Measurements from ENCODE around the gene UBE2I.

UBE2I gene

DNA sequence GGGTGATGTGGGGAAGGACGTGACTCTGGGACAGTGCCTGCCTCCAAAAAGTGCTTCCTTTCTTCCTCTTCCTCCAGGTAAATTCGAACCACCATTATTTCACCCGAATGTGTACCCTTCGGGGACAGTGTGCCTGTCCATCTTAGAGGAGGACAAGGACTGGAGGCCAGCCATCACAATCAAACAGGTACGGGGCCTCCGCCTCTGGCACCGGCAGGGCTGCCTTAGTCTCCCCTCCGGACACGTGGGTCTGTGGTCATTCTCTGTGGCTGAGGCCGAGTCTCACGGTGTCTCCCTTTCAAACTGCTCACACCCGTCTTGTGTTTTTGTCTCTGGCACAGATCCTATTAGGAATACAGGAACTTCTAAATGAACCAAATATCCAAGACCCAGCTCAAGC is 10.7 kb downstream of the UBE2I start:
- no peaks in the 10 kb centered on the region for H3K4me1 ChIP-seq (ENCODE audit: control insufficient read depth in 1 of 2, insufficient read depth in 1 of 2, low read depth in 1 of 2, low read length in 1 of 2)
- H3K4me3 ChIP-seq (ENCODE audit: low read depth in 1 of 2, low read length in 1 of 2) = no peak overlapping the region
- H3K27me3 ChIP-seq = no peaks in the 10 kb centered on the region
- peaks cover 94% of the 10 kb centered on the region for H3K36me3 ChIP-seq
- no peaks in the 10 kb centered on the region for H3K9me3 ChIP-seq
- TF ChIP-seq, protein P1, sequence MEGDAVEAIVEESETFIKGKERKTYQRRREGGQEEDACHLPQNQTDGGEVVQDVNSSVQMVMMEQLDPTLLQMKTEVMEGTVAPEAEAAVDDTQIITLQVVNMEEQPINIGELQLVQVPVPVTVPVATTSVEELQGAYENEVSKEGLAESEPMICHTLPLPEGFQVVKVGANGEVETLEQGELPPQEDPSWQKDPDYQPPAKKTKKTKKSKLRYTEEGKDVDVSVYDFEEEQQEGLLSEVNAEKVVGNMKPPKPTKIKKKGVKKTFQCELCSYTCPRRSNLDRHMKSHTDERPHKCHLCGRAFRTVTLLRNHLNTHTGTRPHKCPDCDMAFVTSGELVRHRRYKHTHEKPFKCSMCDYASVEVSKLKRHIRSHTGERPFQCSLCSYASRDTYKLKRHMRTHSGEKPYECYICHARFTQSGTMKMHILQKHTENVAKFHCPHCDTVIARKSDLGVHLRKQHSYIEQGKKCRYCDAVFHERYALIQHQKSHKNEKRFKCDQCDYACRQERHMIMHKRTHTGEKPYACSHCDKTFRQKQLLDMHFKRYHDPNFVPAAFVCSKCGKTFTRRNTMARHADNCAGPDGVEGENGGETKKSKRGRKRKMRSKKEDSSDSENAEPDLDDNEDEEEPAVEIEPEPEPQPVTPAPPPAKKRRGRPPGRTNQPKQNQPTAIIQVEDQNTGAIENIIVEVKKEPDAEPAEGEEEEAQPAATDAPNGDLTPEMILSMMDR (IDR thresholded peaks at IDR 0.05) = no peak
- H3K27ac ChIP-seq = no peak overlapping the region

DNA sequence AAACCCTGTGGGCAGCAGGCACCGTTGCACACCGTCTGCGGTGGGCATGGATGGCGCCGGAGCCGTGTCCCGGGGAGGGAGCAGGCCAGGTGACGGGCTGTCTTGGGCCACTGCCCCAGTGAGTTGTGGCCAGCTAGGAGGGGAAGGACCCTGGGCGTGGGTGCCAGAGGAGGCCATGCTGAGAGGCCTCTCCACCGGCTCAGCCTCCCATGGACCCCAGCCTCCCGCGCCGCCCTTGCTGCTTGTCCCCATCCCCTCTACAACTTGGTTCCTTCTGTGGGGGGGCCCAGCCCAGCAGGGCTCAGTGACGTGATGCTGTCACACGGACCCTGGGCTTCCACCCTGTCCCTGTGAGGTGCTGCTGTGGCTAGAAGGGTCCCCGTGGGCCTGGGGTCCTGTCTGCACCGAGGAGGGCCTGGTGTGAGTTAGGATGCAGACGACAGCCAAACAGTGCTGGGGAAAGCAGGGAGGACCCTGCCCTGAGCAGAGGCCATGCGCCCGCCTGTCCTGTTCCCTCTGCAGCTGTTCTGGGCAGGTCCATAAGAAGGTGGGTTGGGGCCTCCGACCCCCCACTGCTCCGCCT is 11.3 kb downstream of the UBE2I start:
- Histone ChIP-seq H3K9me3 (no peaks in the 10 kb centered on the region), H3K4me3 (ENCODE audit: low read depth in 1 of 2, low read length in 1 of 2) (no peak overlapping the region), H3K27me3 (no peaks in the 10 kb centered on the region), H3K36me3 (peaks cover 94% of the 10 kb centered on the region), H3K4me1 (ENCODE audit: control insufficient read depth in 1 of 2, insufficient read depth in 1 of 2, low read depth in 1 of 2, low read length in 1 of 2) (no peaks in the 10 kb centered on the region), H3K27ac (no peak overlapping the region)
- TF ChIP-seq, protein P1 (IDR thresholded peaks at IDR 0.05) = no peak

GRCh38 chr16:1322407-1322806 is 13.0 kb downstream of the UBE2I start:
- Histone ChIP-seq H3K27ac (no peak overlapping the region), H3K27me3 (no peaks in the 10 kb centered on the region), H3K9me3 (no peaks in the 10 kb centered on the region), H3K4me1 (ENCODE audit: control insufficient read depth in 1 of 2, insufficient read depth in 1 of 2, low read depth in 1 of 2, low read length in 1 of 2) (no peaks in the 10 kb centered on the region), H3K4me3 (ENCODE audit: low read depth in 1 of 2, low read length in 1 of 2) (no peak overlapping the region), H3K36me3 (peaks cover 91% of the 10 kb centered on the region)
- TF ChIP-seq, protein P1 (IDR thresholded peaks at IDR 0.05) = no peak

GRCh38 chr16:1323296-1324239 is 14.1 kb downstream of the UBE2I start:
- no peak overlapping the region for H3K4me3 ChIP-seq (ENCODE audit: low read depth in 1 of 2, low read length in 1 of 2)
- TF ChIP-seq, protein P1 (IDR thresholded peaks at IDR 0.05) = no peak
- no peaks in the 10 kb centered on the region for H3K27me3 ChIP-seq
- H3K9me3 ChIP-seq = no peaks in the 10 kb centered on the region
- H3K36me3 ChIP-seq = peaks cover 79% of the 10 kb centered on the region
- no peaks in the 10 kb centered on the region for H3K4me1 ChIP-seq (ENCODE audit: control insufficient read depth in 1 of 2, insufficient read depth in 1 of 2, low read depth in 1 of 2, low read length in 1 of 2)
- peak overlapping the region; percentile 65 for H3K27ac ChIP-seq

DNA sequence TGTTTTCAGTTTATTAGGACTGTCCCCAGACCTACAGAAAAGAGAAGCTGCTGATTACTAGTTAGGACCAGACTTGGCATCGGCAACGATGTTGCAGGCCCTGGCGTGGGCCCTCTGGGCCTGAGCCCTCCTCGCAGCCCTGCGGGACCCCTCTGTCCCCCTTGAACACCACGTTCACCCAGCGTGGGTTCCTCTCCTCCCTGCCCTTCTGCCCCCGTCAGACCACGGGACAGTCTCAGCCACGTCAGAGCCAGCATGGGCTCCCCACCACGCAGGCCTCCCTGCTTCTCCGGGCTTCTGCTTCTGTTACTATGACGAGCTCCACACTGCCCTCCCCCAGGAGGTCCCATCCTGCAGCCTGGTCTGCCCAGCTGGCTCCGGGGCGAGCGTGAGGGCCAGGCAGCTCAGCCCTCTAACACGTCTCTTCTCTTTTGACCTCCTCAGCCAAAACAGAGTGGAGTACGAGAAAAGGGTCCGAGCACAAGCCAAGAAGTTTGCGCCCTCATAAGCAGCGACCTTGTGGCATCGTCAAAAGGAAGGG is 14.9 kb downstream of the UBE2I start:
- peaks cover 71% of the 10 kb centered on the region for H3K36me3 ChIP-seq
- no peaks in the 10 kb centered on the region for H3K9me3 ChIP-seq
- no peak overlapping the region for H3K4me3 ChIP-seq (ENCODE audit: low read depth in 1 of 2, low read length in 1 of 2)
- no peaks in the 10 kb centered on the region for H3K4me1 ChIP-seq (ENCODE audit: control insufficient read depth in 1 of 2, insufficient read depth in 1 of 2, low read depth in 1 of 2, low read length in 1 of 2)
- no peaks in the 10 kb centered on the region for H3K27me3 ChIP-seq
- peak overlapping the region; percentile 65 for H3K27ac ChIP-seq
- TF ChIP-seq, protein P1 (IDR thresholded peaks at IDR 0.05) = no peak
